Measurements from ENCODE around the gene PINK1. TPM values are rescaled to one million over a fixed set of nuclear protein-coding genes. Genes with fewer than 3 reads are reported as not detected.
"Not testable (repeated sequence)": the region's sequence is repeated elsewhere in the genome, so short reads cannot be mapped to it uniquely, and the experiment has no call there.

The PINK1 gene
- polyA plus RNA-seq, 1 donor (not counting 4 experiments of a cell fraction or from before 2014, with no cell fraction given), result 44.6 TPM

GRCh38 chr1:20672265-20672632, 39.0 kb downstream of the PINK1 start:
- Histone ChIP-seq H3K27me3 (ENCODE audit: control insufficient read depth, extremely low read depth, insufficient read depth, low read length) (no peaks in the 10 kb centered on the region), H3K27ac (ENCODE audit: control insufficient read depth, insufficient read depth, low read length) (no peak overlapping the region), H2AFZ (ENCODE audit: control insufficient read depth, low read length) (no peak overlapping the region), H3K36me3 (ENCODE audit: control insufficient read depth in 2 of 2, extremely low read depth in 1 of 2, insufficient read depth in 2 of 2, low read length in 2 of 2) (peaks cover 0 to 7% of the 10 kb centered on the region in 2 experiments), H3K4me1 (ENCODE audit: control insufficient read depth, extremely low read depth, insufficient read depth, low read length) (no peaks in the 10 kb centered on the region), H3K79me2 (ENCODE audit: control insufficient read depth, insufficient read depth, low read length) (no peaks in the 10 kb centered on the region), H3K9me3 (ENCODE audit: control insufficient read depth, low read depth, low read length) (no peaks in the 10 kb centered on the region), H3K9me1 (ENCODE audit: control insufficient read depth, extremely low read depth, insufficient read depth, low read length) (no peaks in the 10 kb centered on the region), H4K20me1 (ENCODE audit: control insufficient read depth, extremely low read depth, insufficient read depth, low read length) (no peaks in the 10 kb centered on the region), H3K4me3 (ENCODE audit: control insufficient read depth in 2 of 3, extremely low read depth in 1 of 3, insufficient read depth in 2 of 3, low read depth in 1 of 3, low read length in 3 of 3) (no peak overlapping the region), H3K4me2 (ENCODE audit: control insufficient read depth, extremely low read depth, insufficient read depth, low read depth, low read length) (no peak overlapping the region), H3K9ac (ENCODE audit: control insufficient read depth, extremely low read depth, insufficient read depth, low read length) (no peak overlapping the region)
- dilution Hi-C loops (cut with MboI; ENCODE audit: extremely low pct_ligation_motif_present, low sequenced_read_pairs), result no loop called here
- TF ChIP-seq CTCF (optimal IDR thresholded peaks at IDR 0.05 in 1 of 3, IDR thresholded peaks at IDR 0.05 in 1 of 3, conservative IDR thresholded peaks at IDR 0.05 in 1 of 3; ENCODE audit: extremely low read depth in 1 of 3, insufficient read depth in 2 of 3, low read length in 3 of 3) (no peak), EZH2 (IDR thresholded peaks at IDR 0.05; ENCODE audit: low read length) (no peak)
- no peak for FAIRE-seq
- DNase-seq (ENCODE audit: low read depth, low spot score), result no peak

GRCh38 chr1:20673626-20674025, 40.4 kb downstream of the PINK1 start:
- H4K20me1 ChIP-seq (ENCODE audit: control insufficient read depth, extremely low read depth, insufficient read depth, low read length); H2AFZ ChIP-seq (ENCODE audit: control insufficient read depth, low read length); H3K4me2 ChIP-seq (ENCODE audit: control insufficient read depth, extremely low read depth, insufficient read depth, low read depth, low read length); H3K79me2 ChIP-seq (ENCODE audit: control insufficient read depth, insufficient read depth, low read length); H3K27me3 ChIP-seq (ENCODE audit: control insufficient read depth, extremely low read depth, insufficient read depth, low read length); dilution Hi-C loops (cut with MboI; ENCODE audit: extremely low pct_ligation_motif_present, low sequenced_read_pairs); H3K9ac ChIP-seq (ENCODE audit: control insufficient read depth, extremely low read depth, insufficient read depth, low read length); H3K27ac ChIP-seq (ENCODE audit: control insufficient read depth, insufficient read depth, low read length); H3K4me1 ChIP-seq (ENCODE audit: control insufficient read depth, extremely low read depth, insufficient read depth, low read length); H3K4me3 ChIP-seq (ENCODE audit: control insufficient read depth in 2 of 3, extremely low read depth in 1 of 3, insufficient read depth in 2 of 3, low read depth in 1 of 3, low read length in 3 of 3); FAIRE-seq; H3K9me3 ChIP-seq (ENCODE audit: control insufficient read depth, low read depth, low read length); H3K9me1 ChIP-seq (ENCODE audit: control insufficient read depth, extremely low read depth, insufficient read depth, low read length); DNase-seq (ENCODE audit: low read depth, low spot score); H3K36me3 ChIP-seq (ENCODE audit: control insufficient read depth in 2 of 2, extremely low read depth in 1 of 2, insufficient read depth in 2 of 2, low read length in 2 of 2): not testable (repeated sequence)

- no peak overlapping the region for H3K27ac ChIP-seq (ENCODE audit: control insufficient read depth, insufficient read depth, low read length)
- dilution Hi-C loops (cut with MboI; ENCODE audit: extremely low pct_ligation_motif_present, low sequenced_read_pairs), result no loop called here
- no peak overlapping the region for H3K4me3 ChIP-seq (ENCODE audit: control insufficient read depth in 2 of 3, extremely low read depth in 1 of 3, insufficient read depth in 2 of 3, low read depth in 1 of 3, low read length in 3 of 3)
- peaks cover 0 to 8% of the 10 kb centered on the region in 2 experiments for H3K36me3 ChIP-seq (ENCODE audit: control insufficient read depth in 2 of 2, extremely low read depth in 1 of 2, insufficient read depth in 2 of 2, low read length in 2 of 2)
- H3K9ac ChIP-seq (ENCODE audit: control insufficient read depth, extremely low read depth, insufficient read depth, low read length), result no peak overlapping the region
- H4K20me1 ChIP-seq (ENCODE audit: control insufficient read depth, extremely low read depth, insufficient read depth, low read length), result no peaks in the 10 kb centered on the region
- H3K9me1 ChIP-seq (ENCODE audit: control insufficient read depth, extremely low read depth, insufficient read depth, low read length), result no peaks in the 10 kb centered on the region
- DNase-seq (ENCODE audit: low read depth, low spot score), result no peak
- no peak for FAIRE-seq
- no peaks in the 10 kb centered on the region for H3K4me1 ChIP-seq (ENCODE audit: control insufficient read depth, extremely low read depth, insufficient read depth, low read length)
- no peak overlapping the region for H3K4me2 ChIP-seq (ENCODE audit: control insufficient read depth, extremely low read depth, insufficient read depth, low read depth, low read length)
- H3K79me2 ChIP-seq (ENCODE audit: control insufficient read depth, insufficient read depth, low read length), result no peaks in the 10 kb centered on the region
- no peak overlapping the region for H2AFZ ChIP-seq (ENCODE audit: control insufficient read depth, low read length)
- H3K27me3 ChIP-seq (ENCODE audit: control insufficient read depth, extremely low read depth, insufficient read depth, low read length), result no peaks in the 10 kb centered on the region
- H3K9me3 ChIP-seq (ENCODE audit: control insufficient read depth, low read depth, low read length), result no peaks in the 10 kb centered on the region
- no peak for TF ChIP-seq CTCF (optimal IDR thresholded peaks at IDR 0.05 in 1 of 3, IDR thresholded peaks at IDR 0.05 in 1 of 3, conservative IDR thresholded peaks at IDR 0.05 in 1 of 3; ENCODE audit: extremely low read depth in 1 of 3, insufficient read depth in 2 of 3, low read length in 3 of 3)
- no peak for TF ChIP-seq EZH2 (IDR thresholded peaks at IDR 0.05; ENCODE audit: low read length)
Observed at GRCh38 chr1:20678599-20678998, 45.3 kb downstream of the PINK1 start.

Measured in keratinocyte (primary cell).